NT2/D1 (cell line): Measurements from ENCODE around the gene IP6K1.
"Not testable (repeated sequence)": the region's sequence is repeated elsewhere in the genome, so short reads cannot be mapped to it uniquely, and the experiment has no call there.

ENCODE experiments used
- SUZ12 ChIP-seq: IDR thresholded peaks from 2 replicates; pipeline ENCODE4 v1.6.1; 2011; ENCODE audit not compliant: insufficient read length, insufficient read depth; ENCODE audit errors: extremely low read depth
- YY1 ChIP-seq: IDR thresholded peaks from 2 replicates; pipeline ENCODE4 v1.6.1; 2011; ENCODE audit not compliant: insufficient read length, insufficient read depth
- ZNF274 ChIP-seq: IDR thresholded peaks from 2 replicates; pipeline ENCODE4 v1.6.1; 2011; ENCODE audit warnings: mild to moderate bottlenecking, low read depth, low read length

- TF ChIP-seq YY1, SUZ12, ZNF274: not testable (repeated sequence)
Measured at GRCh38 chr3:49686346-49686745, 100.0 kb downstream of the IP6K1 start.
